HG02852 (cell line): ENCODE results near the gene TMPRSS9.

ENCODE experiments used
- ATAC-seq: cut with Tn5 transposase; IDR thresholded peaks from one replicate; pipeline ENCODE4 v1.9.1; 2021; ENCODE audit warnings: mild to moderate bottlenecking, moderate library complexity; ENCODE audit not compliant: unreplicated experiment

The TMPRSS9 gene

GRCh38 chr19:2358548-2359173, 1.4 kb upstream of the TMPRSS9 start:
- ATAC-seq, result no peak

GRCh38 chr19:2360833-2361232, 768 bp downstream of the TMPRSS9 start:
- ATAC-seq, result no peak

GRCh38 chr19:2361246-2362045, 1.4 kb downstream of the TMPRSS9 start:
- ATAC-seq, result no peak

GRCh38 chr19:2362046-2362969, 2.2 kb downstream of the TMPRSS9 start:
- ATAC-seq, result no peak

GRCh38 chr19:2362970-2363300, 2.9 kb downstream of the TMPRSS9 start:
- no peak for ATAC-seq

- no peak for ATAC-seq
Measured at GRCh38 chr19:2363419-2363818, 3.4 kb downstream of the TMPRSS9 start.

GRCh38 chr19:2365201-2365970, 5.3 kb downstream of the TMPRSS9 start:
- ATAC-seq, result no peak

- no peak for ATAC-seq
Measured at GRCh38 chr19:2371656-2372055, 11.6 kb downstream of the TMPRSS9 start.

GRCh38 chr19:2372076-2372612, 12.1 kb downstream of the TMPRSS9 start:
- no peak for ATAC-seq

GRCh38 chr19:2374808-2375207, 14.7 kb downstream of the TMPRSS9 start:
- ATAC-seq, result no peak

GRCh38 chr19:2375353-2376121, 15.5 kb downstream of the TMPRSS9 start:
- ATAC-seq, result no peak

GRCh38 chr19:2376784-2377519, 16.9 kb downstream of the TMPRSS9 start:
- ATAC-seq, result no peak

GRCh38 chr19:2380567-2380966, 20.5 kb downstream of the TMPRSS9 start:
- ATAC-seq, result no peak

GRCh38 chr19:2381148-2381820, 21.2 kb downstream of the TMPRSS9 start:
- ATAC-seq, result no peak

- ATAC-seq, result no peak
Measured at GRCh38 chr19:2382530-2383222, 22.6 kb downstream of the TMPRSS9 start.

GRCh38 chr19:2385053-2385721, 25.1 kb downstream of the TMPRSS9 start:
- no peak for ATAC-seq
